NCI-H460 (cell line): ENCODE data around the gene CMKLR1. TPM values are rescaled to one million over a fixed set of nuclear protein-coding genes. Genes with fewer than 3 reads are reported as not detected.

Experiments used
- DNase-seq: peaks from one replicate; pipeline ENCODE4 v3.0.0-alpha.2; 2016; ENCODE audit warnings: low read depth; ENCODE audit errors: extremely low read depth
- total RNA-seq: library from RNA; depleted of rRNA; stranded (reverse); fragments of >200 nt; shearing (Covaris generic); gene quantifications from 2 replicates; pipeline ENCODE4 v1.2.3, GENCODE V29; 2014

The CMKLR1 gene
- total RNA-seq, 1 experiment from 2014 or later = not detected

- no peak for DNase-seq
These were observed 24.1 kb upstream of the CMKLR1 start for GRCh38 chr12:108363165-108363564.

- no peak for DNase-seq
These were observed 22.5 kb upstream of the CMKLR1 start for GRCh38 chr12:108361606-108362005.

- no peak for DNase-seq
These were observed 21.4 kb upstream of the CMKLR1 start for GRCh38 chr12:108360487-108360886.

- DNase-seq = no peak
These were observed 20.9 kb upstream of the CMKLR1 start for GRCh38 chr12:108360057-108360456.

- DNase-seq = no peak
These were observed 19.5 kb upstream of the CMKLR1 start for GRCh38 chr12:108358580-108358965.

- DNase-seq = no peak
These were observed 18.9 kb upstream of the CMKLR1 start for GRCh38 chr12:108357834-108358579.

GRCh38 chr12:108356835-108357806 lies 18.0 kb upstream of the CMKLR1 start:
- no peak for DNase-seq

- no peak for DNase-seq
These were observed 16.0 kb upstream of the CMKLR1 start for GRCh38 chr12:108355069-108355468.

GRCh38 chr12:108352591-108352990 lies 13.5 kb upstream of the CMKLR1 start:
- DNase-seq = no peak

- DNase-seq = no peak
These were observed 11.4 kb upstream of the CMKLR1 start for GRCh38 chr12:108350511-108350910.

GRCh38 chr12:108349278-108349688 lies 10.2 kb upstream of the CMKLR1 start:
- no peak for DNase-seq

GRCh38 chr12:108348842-108349241 lies 9.7 kb upstream of the CMKLR1 start:
- no peak for DNase-seq

GRCh38 chr12:108346727-108347710 lies 7.9 kb upstream of the CMKLR1 start:
- no peak for DNase-seq

GRCh38 chr12:108345716-108346633 lies 6.9 kb upstream of the CMKLR1 start:
- no peak for DNase-seq

- no peak for DNase-seq
These were observed 3.9 kb upstream of the CMKLR1 start for GRCh38 chr12:108342985-108343384.

- DNase-seq = no peak
These were observed 3.0 kb upstream of the CMKLR1 start for GRCh38 chr12:108341854-108342847.

GRCh38 chr12:108341356-108341755 lies 2.2 kb upstream of the CMKLR1 start:
- DNase-seq = no peak

- DNase-seq = no peak
These were observed 926 bp upstream of the CMKLR1 start for GRCh38 chr12:108340037-108340436.
